WTC11 (cell line): ENCODE measurements around the gene RAB34. TPM values are rescaled to one million over a fixed set of nuclear protein-coding genes. Genes with fewer than 3 reads are reported as not detected.

Experiments
- ATAC-seq: fragments of 200-7000 bp; cut with Tn5 transposase; 2 replicates; pipeline ENCODE4 v1.10.0; 2021; ENCODE audit warnings: mild to moderate bottlenecking, moderate library complexity
- CTCF ChIA-PET: fragments of 300-600 bp; sonication (Branson Sonifier 250); formaldehyde crosslinking; loops from one replicate; lab custom pipeline; 2021; ENCODE audit warnings: antibody characterized with exemption; lab: Charles Lee
- POLR2A ChIA-PET: fragments of 350-600 bp; sonication (Branson Sonifier 250); formaldehyde crosslinking; loops from one replicate; lab custom pipeline; 2021; ENCODE audit warnings: antibody characterized with exemption; lab: Charles Lee
- DNase-seq: peaks from one replicate; pipeline ENCODE4 v3.0.0; 2021; ENCODE audit warnings: low spot score
- H3K27ac Mint-ChIP-seq: 2 replicates; pipeline ENCODE4 v1.8.0; 2021; ENCODE audit warnings: mixed read lengths
- H3K27me3 Mint-ChIP-seq: 2 replicates; pipeline ENCODE4 v1.8.0; 2021; ENCODE audit warnings: low read depth, mild to moderate bottlenecking, moderate library complexity, mixed read lengths
- H3K36me3 Mint-ChIP-seq: 2 replicates; pipeline ENCODE4 v1.8.0; 2021; ENCODE audit warnings: mixed read lengths
- H3K4me1 Mint-ChIP-seq: 2 replicates; pipeline ENCODE4 v1.8.0; 2022; ENCODE audit warnings: mixed read lengths
- H3K4me3 Mint-ChIP-seq: 2 replicates; pipeline ENCODE4 v1.8.0; 2021; ENCODE audit warnings: mild to moderate bottlenecking, moderate library complexity, mixed read lengths
- H3K9me3 Mint-ChIP-seq: 2 replicates; pipeline ENCODE4 v1.8.0; 2021; ENCODE audit warnings: mixed read lengths
- AFF4 ChIP-seq: sonication (generic); formaldehyde crosslinking; IDR thresholded peaks from 2 replicates; pipeline ENCODE4 v1.8.1; 2023; ENCODE audit warnings: mild to moderate bottlenecking, missing genetic modification reagents, borderline replicate concordance
- CREM ChIP-seq: sonication (generic); formaldehyde crosslinking; IDR thresholded peaks from 2 replicates; pipeline ENCODE4 v1.8.1; 2022; ENCODE audit warnings: mild to moderate bottlenecking, missing genetic modification reagents, moderate library complexity
- E2F4 ChIP-seq: sonication (generic); formaldehyde crosslinking; IDR thresholded peaks from 2 replicates; pipeline ENCODE4 v1.8.1; 2022; ENCODE audit warnings: low read depth, mild to moderate bottlenecking, moderate library complexity, missing genetic modification reagents, borderline replicate concordance
- E2F5 ChIP-seq: sonication (generic); formaldehyde crosslinking; IDR thresholded peaks from 2 replicates; pipeline ENCODE4 v1.8.1; 2022; ENCODE audit warnings: mild to moderate bottlenecking, moderate library complexity, missing genetic modification reagents
- ETV6 ChIP-seq: sonication (generic); formaldehyde crosslinking; IDR thresholded peaks from 2 replicates; pipeline ENCODE4 v1.8.1; 2022; ENCODE audit warnings: mild to moderate bottlenecking, missing genetic modification reagents
- FOXK1 ChIP-seq: sonication (generic); formaldehyde crosslinking; IDR thresholded peaks from 2 replicates; pipeline ENCODE4 v1.8.0; 2022; ENCODE audit warnings: mild to moderate bottlenecking, moderate library complexity, missing genetic modification reagents
- FOXP1 ChIP-seq: sonication (generic); formaldehyde crosslinking; IDR thresholded peaks from 2 replicates; pipeline ENCODE4 v1.8.0; 2022; ENCODE audit warnings: missing genetic modification reagents, mild to moderate bottlenecking, moderate library complexity, borderline replicate concordance
- FOXP4 ChIP-seq: sonication (generic); formaldehyde crosslinking; IDR thresholded peaks from 2 replicates; pipeline ENCODE4 v1.8.0; 2022; ENCODE audit warnings: mild to moderate bottlenecking, missing genetic modification reagents
- HMGA2 ChIP-seq: fragments of 250-450 bp; sonication (Bioruptor Pico); IDR thresholded peaks from 2 replicates; pipeline ENCODE4 v1.4.0; 2021; ENCODE audit warnings: mild to moderate bottlenecking, moderate library complexity
- MAX ChIP-seq: sonication (generic); formaldehyde crosslinking; IDR thresholded peaks from 2 replicates; pipeline ENCODE4 v1.8.0; 2022; ENCODE audit warnings: mild to moderate bottlenecking, missing genetic modification reagents
- MLX ChIP-seq: sonication (generic); formaldehyde crosslinking; IDR thresholded peaks from 2 replicates; pipeline ENCODE4 v1.8.1; 2023; ENCODE audit warnings: mild to moderate bottlenecking, missing genetic modification reagents, moderate library complexity
- SMAD4 ChIP-seq: sonication (generic); formaldehyde crosslinking; IDR thresholded peaks from 2 replicates; pipeline ENCODE4 v1.8.0; 2022; ENCODE audit warnings: mild to moderate bottlenecking, missing genetic modification reagents
- TEAD1 ChIP-seq: sonication (generic); formaldehyde crosslinking; IDR thresholded peaks from 2 replicates; pipeline ENCODE4 v1.8.0; 2022; ENCODE audit warnings: mild to moderate bottlenecking, missing genetic modification reagents
- TEAD4 ChIP-seq: sonication (generic); formaldehyde crosslinking; IDR thresholded peaks from 2 replicates; pipeline ENCODE4 v1.8.0; 2022; ENCODE audit warnings: mild to moderate bottlenecking, missing genetic modification reagents
- USF1 ChIP-seq: sonication (generic); formaldehyde crosslinking; IDR thresholded peaks from 2 replicates; pipeline ENCODE4 v1.8.0; 2022; ENCODE audit warnings: mild to moderate bottlenecking, missing genetic modification reagents
- ZNF281 ChIP-seq: sonication (generic); formaldehyde crosslinking; IDR thresholded peaks from 2 replicates; pipeline ENCODE4 v1.8.0; 2023; ENCODE audit warnings: mild to moderate bottlenecking, missing genetic modification reagents
- ZNF416 ChIP-seq: fragments of 250-450 bp; sonication (Bioruptor Pico); IDR thresholded peaks from 2 replicates; pipeline ENCODE4 v1.9.0; 2021; ENCODE audit warnings: mild to moderate bottlenecking, inconsistent platforms
- ZNF425 ChIP-seq: fragments of 250-450 bp; sonication (Bioruptor Pico); conservative IDR thresholded peaks from 2 replicates; pipeline ENCODE4 v1.9.0; 2021; ENCODE audit warnings: mild to moderate bottlenecking
- total RNA-seq: library from RNA; stranded (reverse); gene quantifications from 3 replicates; pipeline ENCODE4 v1.2.3, GENCODE V29; 2021

RAB34 gene
- total RNA-seq, 1 experiment from 2014 or later: 181 TPM

- DNase-seq (peak; percentile 83), ATAC-seq (no peak)
- ChIA-PET CTCF (interaction anchor here (1.0 to 13.9 kb wide), 6 partner anchors 8 to 205 kb away, joined by 4 to 541 read pairs (median 12); partner anchors contain the start of genes NEK8 and TLCD1), POLR2A (interaction anchor here (0.6 to 13.5 kb wide), 11 partner anchors 17 to 208 kb away, joined by 3 to 310 read pairs (median 10); partner anchors contain the start of genes ERAL1, NEK8, PHF12 and PROCA1)
- Mint-ChIP-seq H3K27me3 (no peaks in the 10 kb centered on the region), H3K4me1 (peaks cover 46% of the 10 kb centered on the region), H3K36me3 (peaks cover 31% of the 10 kb centered on the region), H3K4me3 (peak overlapping the region; percentile 88), H3K27ac (peak overlapping the region; percentile 93), H3K9me3 (no peaks in the 10 kb centered on the region)
- TF ChIP-seq TEAD4 (CRISPR knock-in tag) (peak; percentile 48), ZNF416 (CRISPR knock-in tag) (peak; percentile 79; the same call in 1 of the 2 replicates), TEAD1 (CRISPR knock-in tag) (peak; percentile 82; the same call in 1 of the 2 replicates), E2F4 (no peak), FOXP1 (CRISPR knock-in tag) (peak; percentile 63; the same call in 1 of the 2 replicates), E2F5 (CRISPR knock-in tag) (no peak), FOXK1 (CRISPR knock-in tag) (peak; percentile 14; the same call in 1 of the 2 replicates), ZNF425 (CRISPR knock-in tag) (no peak), AFF4 (0 out of 2 replicates have a peak, but pooled peaks have one; percentile 2), SMAD4 (CRISPR knock-in tag) (no peak), USF1 (CRISPR knock-in tag) (peak; percentile 17; the same call in 1 of the 2 replicates), ETV6 (CRISPR knock-in tag) (peak; percentile 11; the same call in 1 of the 2 replicates), HMGA2 (no peak), MAX (CRISPR knock-in tag) (0 out of 2 replicates have a peak, but pooled peaks have one; percentile 15), ZNF281 (CRISPR knock-in tag) (0 out of 2 replicates have a peak, but pooled peaks have one; percentile 28), MLX (CRISPR knock-in tag) (0 out of 2 replicates have a peak, but pooled peaks have one; percentile 15), FOXP4 (peak; percentile 4; the same call in 1 of the 2 replicates), CREM (CRISPR knock-in tag) (peak; percentile 89)
These were observed 26.7 kb upstream of the RAB34 start for GRCh38 chr17:28744104-28744971.
